HAP-1 (cell line): ENCODE measurements around the gene FOXD4.
"Not testable (repeated sequence)": the region's sequence is repeated elsewhere in the genome, so short reads cannot be mapped to it uniquely, and the experiment has no call there.

Experiments used
- DNase-seq, 2 experiments: peaks; one replicate each; pipeline ENCODE4 v3.0.0-alpha.2; 2016 to 2020; ENCODE audit warnings: low spot score in 2 of 2
- H3K27me3 ChIP-seq: fragments of 250-450 bp; sonication (Bioruptor Pico); 2 replicates; pipeline ENCODE4 v1.5.1; 2020; ENCODE audit warnings: low read depth, mild to moderate bottlenecking, moderate library complexity
- H3K36me3 ChIP-seq: fragments of 250-450 bp; sonication (Bioruptor Pico); replicated peaks from 2 replicates; pipeline ENCODE4 v1.5.1; 2020; ENCODE audit warnings: mild to moderate bottlenecking
- H3K4me1 ChIP-seq: fragments of 250-450 bp; sonication (Bioruptor Pico); 2 replicates; pipeline ENCODE4 v1.5.1; 2020; ENCODE audit warnings: mild to moderate bottlenecking
- H3K4me3 ChIP-seq: fragments of 250-450 bp; sonication (Bioruptor Pico); 2 replicates; pipeline ENCODE4 v1.5.1; 2020; ENCODE audit warnings: mild to moderate bottlenecking, moderate library complexity
- H3K9me3 ChIP-seq: fragments of 250-450 bp; sonication (Bioruptor Pico); 2 replicates; pipeline ENCODE4 v1.5.1; 2020; ENCODE audit warnings: mild to moderate bottlenecking, moderate library complexity
- in situ Hi-C: fragments of 300-500 bp; cut with MboI; formaldehyde crosslinking; loops from 3 replicates; pipeline ENCODE4 v1.14.3; 2020; ENCODE audit warnings: low sequenced_read_pairs, inconsistent platforms, mixed read lengths

The FOXD4 gene

DNA sequence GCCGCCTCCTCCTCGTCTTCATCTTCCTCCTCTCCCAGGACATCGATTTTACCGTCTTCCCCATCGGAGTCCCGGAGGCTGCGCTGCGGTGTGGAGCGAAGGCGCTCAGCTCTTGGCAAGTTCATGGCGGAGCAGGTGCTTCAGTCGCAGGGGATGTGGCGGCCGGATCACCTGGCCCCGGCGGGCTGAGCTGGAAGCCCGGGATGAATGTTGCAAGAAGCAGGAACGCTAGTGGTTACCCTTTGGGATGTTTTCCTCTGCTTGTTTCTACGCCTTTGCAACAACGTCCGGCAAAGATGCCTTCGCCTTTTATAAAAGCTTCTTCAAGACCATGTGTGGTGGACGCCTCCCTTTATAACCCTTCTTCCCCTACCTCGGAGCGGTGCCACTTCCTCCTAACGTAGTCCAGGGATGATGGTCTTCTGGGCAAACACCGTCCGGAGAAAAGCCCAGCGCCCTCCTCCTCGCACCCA is at the start of gene FOXD4:
TSS of gene FOXD4 (minus strand) at position 423 of the 473 bp plus-strand sequence. CDS start at position 125, 298 bp downstream.
- not testable (repeated sequence) for DNase-seq, H3K4me3 ChIP-seq

GRCh38 chr9:159871-160270 is 41.7 kb upstream of the FOXD4 start:
- in situ Hi-C loops, H3K36me3 ChIP-seq, H3K9me3 ChIP-seq, H3K4me3 ChIP-seq, H3K4me1 ChIP-seq, DNase-seq, H3K27me3 ChIP-seq: not testable (repeated sequence)

More for the DNA sequence above, at the start of gene FOXD4:
- H3K9me3 ChIP-seq, H3K27me3 ChIP-seq, H3K36me3 ChIP-seq, in situ Hi-C loops, H3K4me1 ChIP-seq: not testable (repeated sequence)

- H3K36me3 ChIP-seq, H3K9me3 ChIP-seq, H3K4me3 ChIP-seq, in situ Hi-C loops, H3K27me3 ChIP-seq, H3K4me1 ChIP-seq, DNase-seq: not testable (repeated sequence)
Observed at GRCh38 chr9:151173-151572, 33.0 kb upstream of the FOXD4 start.

DNA sequence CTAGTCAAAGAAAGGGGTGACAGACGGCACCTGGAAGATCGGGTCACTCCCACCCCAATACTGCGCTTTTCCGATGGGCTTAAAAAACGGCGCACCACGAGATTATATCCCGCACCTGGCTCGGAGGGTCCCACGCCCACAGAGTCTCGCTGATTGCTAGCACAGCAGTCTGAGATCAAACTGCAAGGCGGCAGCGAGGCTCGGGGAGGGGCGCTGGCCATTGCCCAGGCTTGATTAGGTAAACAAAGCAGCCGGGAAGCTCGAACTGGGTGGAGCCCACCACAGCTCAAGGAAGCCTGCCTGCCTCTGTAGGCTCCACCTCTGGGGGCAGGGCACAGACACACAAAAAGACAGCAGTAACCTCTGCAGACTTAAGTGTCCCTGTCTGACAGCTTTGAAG is 21.7 kb upstream of the FOXD4 start:
- DNase-seq: peak in 1 of 2 experiments; percentile 23
- H3K9me3 ChIP-seq, in situ Hi-C loops, H3K27me3 ChIP-seq, H3K36me3 ChIP-seq, H3K4me3 ChIP-seq, H3K4me1 ChIP-seq: not testable (repeated sequence)

DNA sequence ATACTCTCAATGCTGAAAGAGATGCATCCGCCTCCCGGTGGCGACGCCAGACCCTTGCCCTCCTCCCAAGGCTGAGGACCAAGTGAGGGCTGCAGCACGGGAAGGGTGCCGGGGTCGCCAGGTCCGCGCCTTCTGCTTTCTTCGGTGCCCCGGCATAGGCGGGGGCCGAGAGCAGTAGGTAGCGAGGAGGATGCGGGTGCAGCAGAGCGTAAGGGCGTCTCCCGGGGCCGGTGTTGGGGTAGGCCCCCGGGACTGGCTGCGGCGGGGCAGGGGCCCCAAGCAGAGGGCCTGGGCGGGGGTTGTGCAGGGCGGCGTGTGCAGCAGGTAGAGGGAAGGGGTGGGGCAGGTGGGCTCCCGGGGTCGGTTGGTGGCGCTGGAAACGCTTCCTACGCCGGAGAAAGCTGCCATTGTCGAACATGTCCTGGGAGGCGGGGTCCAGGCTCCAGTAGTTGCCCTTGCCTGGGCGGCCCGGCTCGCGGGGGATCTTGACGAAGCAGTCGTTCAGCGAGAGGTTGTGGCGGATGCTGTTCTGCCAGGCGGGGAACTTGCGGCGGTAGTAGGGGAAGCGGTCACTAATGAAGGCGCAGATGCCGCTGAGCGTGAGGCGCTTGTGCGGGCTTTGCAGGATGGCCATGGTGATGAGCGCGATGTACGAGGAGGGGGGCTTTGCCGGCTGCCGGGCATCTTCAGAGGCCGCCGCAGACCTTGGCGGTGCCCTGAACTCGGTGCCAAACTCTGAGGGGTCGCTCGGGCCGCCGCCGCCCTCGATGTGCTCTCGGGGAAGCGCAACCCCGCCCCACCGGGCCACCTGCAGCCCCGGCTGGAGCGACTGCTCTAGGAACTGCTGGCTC is 848 bp downstream of the FOXD4 start:
- in situ Hi-C loops, H3K4me3 ChIP-seq, DNase-seq, H3K36me3 ChIP-seq, H3K9me3 ChIP-seq, H3K4me1 ChIP-seq: not testable (repeated sequence)
- H3K27me3 ChIP-seq: peaks cover 10% of the 10 kb centered on the region

DNA sequence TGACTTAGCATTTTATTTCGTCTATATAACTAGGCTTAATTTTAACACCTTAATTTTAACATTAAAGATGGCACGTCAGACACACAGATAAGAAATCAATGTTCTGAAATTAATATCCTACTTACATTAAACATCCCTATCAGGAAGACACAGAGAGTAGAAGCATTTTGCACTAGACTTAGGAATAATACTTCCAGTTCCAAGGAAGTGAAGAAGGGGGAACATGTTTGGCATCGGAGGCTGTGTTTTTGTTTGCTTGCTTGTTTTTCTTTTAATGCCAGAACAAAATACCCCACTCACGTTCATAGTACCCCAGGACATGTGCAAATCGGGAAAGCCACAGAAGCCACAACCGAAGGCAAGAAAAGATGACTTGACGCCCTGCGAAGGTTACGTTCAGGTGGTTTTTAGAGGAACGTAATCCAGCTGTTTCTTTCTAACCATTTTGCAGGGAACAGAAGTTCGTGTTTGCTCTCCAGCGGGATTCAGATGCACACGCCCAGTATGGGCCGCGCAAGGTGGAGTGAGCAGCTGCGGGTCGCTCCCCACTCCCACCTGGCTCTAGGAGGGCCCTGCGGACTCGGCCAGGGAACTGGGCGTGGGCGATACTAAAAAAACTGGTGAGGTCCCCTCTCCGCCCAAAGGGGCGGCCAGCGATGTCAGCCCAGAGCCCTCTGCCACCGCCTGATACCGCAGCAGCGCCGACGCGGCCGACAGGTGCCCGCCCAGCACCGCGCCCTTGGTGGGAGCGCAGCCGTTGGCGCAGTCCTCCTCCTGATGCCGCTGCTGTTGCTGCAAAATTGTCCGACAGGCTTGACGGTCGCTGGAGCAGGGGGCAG is 1.8 kb downstream of the FOXD4 start:
- H3K4me1 ChIP-seq, H3K36me3 ChIP-seq, DNase-seq, H3K4me3 ChIP-seq, H3K9me3 ChIP-seq, in situ Hi-C loops: not testable (repeated sequence)
- H3K27me3 ChIP-seq: peaks cover 10% of the 10 kb centered on the region

DNA sequence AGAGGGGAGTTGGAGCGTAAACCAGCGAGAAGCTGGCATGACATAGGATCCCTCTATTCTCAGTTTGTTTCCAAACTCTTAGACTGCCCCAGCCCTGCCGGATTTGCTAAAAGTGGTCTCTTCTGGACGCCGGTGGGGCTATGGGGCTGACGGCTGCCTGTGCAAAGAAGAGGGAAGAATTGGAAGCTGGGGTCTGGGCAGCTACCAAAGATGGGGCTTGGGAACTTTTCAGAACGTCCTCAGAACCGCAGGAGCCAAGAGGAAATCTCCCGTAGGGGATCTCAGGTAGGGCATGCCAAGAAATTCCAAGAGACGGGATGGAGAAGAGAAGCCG is 3.1 kb downstream of the FOXD4 start:
- H3K9me3 ChIP-seq, in situ Hi-C loops, DNase-seq, H3K4me1 ChIP-seq, H3K4me3 ChIP-seq, H3K36me3 ChIP-seq: not testable (repeated sequence)
- peaks cover 10% of the 10 kb centered on the region for H3K27me3 ChIP-seq

GRCh38 chr9:114267-115117 is 3.7 kb downstream of the FOXD4 start:
- H3K36me3 ChIP-seq, H3K9me3 ChIP-seq, H3K4me1 ChIP-seq, in situ Hi-C loops, H3K4me3 ChIP-seq, DNase-seq: not testable (repeated sequence)
- H3K27me3 ChIP-seq: peaks cover 10% of the 10 kb centered on the region

DNA sequence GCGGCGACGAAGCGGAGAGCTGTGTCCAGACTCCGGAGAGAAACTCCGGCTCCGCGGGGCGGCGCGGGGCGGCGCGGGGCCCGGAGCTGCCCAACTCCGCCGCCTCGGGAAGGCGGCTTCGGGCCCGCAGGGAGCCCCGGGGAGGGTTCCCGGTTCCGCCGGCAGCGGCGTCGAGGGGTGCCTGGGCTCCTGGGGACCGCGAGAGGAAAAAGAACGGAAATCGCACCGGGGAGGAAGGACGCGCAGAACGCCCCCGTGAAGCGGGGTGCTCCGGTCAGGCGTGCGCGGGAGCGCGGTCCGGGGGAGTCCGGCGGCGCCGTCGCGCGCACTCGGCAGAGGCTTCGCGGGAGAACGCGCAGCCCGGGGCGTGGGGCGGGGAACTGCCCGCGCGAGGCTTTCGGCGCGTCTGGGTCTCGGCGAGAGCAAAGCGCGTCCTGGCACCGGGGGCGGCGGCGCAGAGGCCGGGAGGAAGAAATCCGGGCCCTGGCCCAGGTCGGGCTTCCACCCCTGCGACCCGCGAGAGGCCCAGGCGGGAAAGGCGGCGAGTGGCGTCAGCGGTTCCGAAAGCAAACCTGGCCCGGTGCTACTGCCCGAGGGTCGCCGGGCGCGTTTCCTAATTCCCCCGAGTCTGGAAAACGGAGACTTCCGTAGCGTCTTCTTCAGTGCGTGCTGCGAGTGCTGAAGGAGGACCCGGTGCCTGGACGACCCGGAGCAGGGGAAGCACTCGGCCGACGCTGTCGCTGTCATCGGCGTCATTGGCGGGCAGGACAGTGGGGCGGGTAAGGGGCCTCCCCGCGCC is 4.5 kb downstream of the FOXD4 start:
- H3K36me3 ChIP-seq, H3K9me3 ChIP-seq, in situ Hi-C loops, H3K4me1 ChIP-seq: not testable (repeated sequence)
- peak overlapping the region; percentile 28 for H3K4me3 ChIP-seq
- peak; percentile 6 to 65 for DNase-seq
- peaks cover 13% of the 10 kb centered on the region for H3K27me3 ChIP-seq

GRCh38 chr9:112589-113467 is 5.4 kb downstream of the FOXD4 start:
- H3K9me3 ChIP-seq, in situ Hi-C loops, H3K4me1 ChIP-seq, H3K36me3 ChIP-seq, DNase-seq: not testable (repeated sequence)
- Histone ChIP-seq H3K4me3 (peak overlapping the region; percentile 28; the same call in 1 of the 2 replicates), H3K27me3 (peaks cover 13% of the 10 kb centered on the region)

DNA sequence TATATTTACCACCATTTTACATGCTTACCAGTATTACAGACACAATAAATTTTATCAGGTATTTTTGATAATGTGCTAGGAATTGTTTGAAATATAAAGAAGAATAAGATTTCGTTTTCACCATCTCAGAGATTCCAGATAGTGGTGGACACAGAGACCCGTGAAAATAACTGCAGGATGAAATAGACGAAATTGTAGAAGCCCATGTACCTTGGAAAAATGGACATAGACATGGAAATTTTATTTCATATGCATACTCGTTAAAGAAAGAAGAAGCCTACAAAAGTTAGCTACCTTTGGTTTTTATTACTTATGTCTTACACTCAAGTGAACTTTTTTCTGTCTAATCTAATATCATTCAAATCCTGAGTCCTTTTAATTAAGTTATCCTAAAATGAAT is 7.5 kb downstream of the FOXD4 start:
- DNase-seq, H3K9me3 ChIP-seq, in situ Hi-C loops, H3K4me1 ChIP-seq, H3K36me3 ChIP-seq, H3K4me3 ChIP-seq: not testable (repeated sequence)
- peaks cover 13% of the 10 kb centered on the region for H3K27me3 ChIP-seq

- H3K9me3 ChIP-seq, H3K36me3 ChIP-seq, in situ Hi-C loops, H3K4me3 ChIP-seq, H3K4me1 ChIP-seq, DNase-seq: not testable (repeated sequence)
- peaks cover 13% of the 10 kb centered on the region for H3K27me3 ChIP-seq
Observed at GRCh38 chr9:109540-109939, 8.7 kb downstream of the FOXD4 start.
